PFSK-1 (cell line): Measurements from ENCODE around the gene CHRNG.

ENCODE experiments used
- FOXP2 ChIP-seq: optimal IDR thresholded peaks from 2 replicates; pipeline ENCODE3; 2011; ENCODE audit warnings: borderline replicate concordance, control low read depth, inconsistent platforms; ENCODE audit not compliant: insufficient read depth; ENCODE audit errors: extremely low read length, extremely low read depth
- POLR2AphosphoS5 ChIP-seq: IDR thresholded peaks from 2 replicates; pipeline ENCODE4 v1.6.1; 2012; ENCODE audit warnings: low read depth, mild to moderate bottlenecking, control low read depth, low read length, moderate library complexity
- REST ChIP-seq, 2 experiments: IDR thresholded peaks; 2 replicates each; pipeline versions ENCODE4 v1.6.1 to v1.8.0; 2011 to 2012; ENCODE audit warnings: low read depth in 2 of 2, low read length in 2 of 2, control low read depth in 1 of 2, inconsistent platforms in 1 of 2, mild to moderate bottlenecking in 1 of 2, moderate library complexity in 1 of 2; ENCODE audit not compliant: insufficient read depth in 1 of 2
- SIN3A ChIP-seq: IDR thresholded peaks from 2 replicates; pipeline ENCODE4 v1.6.1; 2012; ENCODE audit warnings: mild to moderate bottlenecking, low read length, moderate library complexity, borderline replicate concordance; ENCODE audit not compliant: insufficient read depth
- TAF1 ChIP-seq: IDR thresholded peaks from 2 replicates; pipeline ENCODE4 v1.6.1; 2012; ENCODE audit warnings: low read length, control low read depth, borderline replicate concordance; ENCODE audit not compliant: insufficient read depth

Gene CHRNG

GRCh38 chr2:232525791-232526371 is 13.6 kb upstream of the CHRNG start, which contains the start of gene CHRND:
CHRND (plus strand) TSS chr2:232526160; CDS start chr2:232526216, 56 bp downstream.
- TF ChIP-seq FOXP2 (no peak), TAF1 (no peak), REST (IDR thresholded peaks at IDR 0.05; ENCODE audit: insufficient read depth in 1 of 2, low read depth in 2 of 2, low read length in 2 of 2) (no peak), SIN3A (no peak), POLR2AphosphoS5 (no peak)

- no peak for TF ChIP-seq FOXP2
- no peak for TF ChIP-seq SIN3A
- TF ChIP-seq POLR2AphosphoS5, result no peak
- TF ChIP-seq REST (IDR thresholded peaks at IDR 0.05; ENCODE audit: insufficient read depth in 1 of 2, low read depth in 2 of 2, low read length in 2 of 2), result no peak
- TF ChIP-seq TAF1, result no peak
Measured at GRCh38 chr2:232526372-232526941, 13.0 kb upstream of the CHRNG start.

- TF ChIP-seq REST (IDR thresholded peaks at IDR 0.05; ENCODE audit: insufficient read depth in 1 of 2, low read depth in 2 of 2, low read length in 2 of 2) (no peak), SIN3A (no peak), FOXP2 (no peak), POLR2AphosphoS5 (no peak), TAF1 (no peak)
Measured at GRCh38 chr2:232527905-232528470, 11.5 kb upstream of the CHRNG start.

- TF ChIP-seq FOXP2 (no peak), TAF1 (no peak), REST (IDR thresholded peaks at IDR 0.05; ENCODE audit: insufficient read depth in 1 of 2, low read depth in 2 of 2, low read length in 2 of 2) (no peak), SIN3A (no peak), POLR2AphosphoS5 (no peak)
Measured at GRCh38 chr2:232528746-232529460, 10.6 kb upstream of the CHRNG start.
